GM23338 (cell line): ENCODE measurements around the gene CRACR2A.

ENCODE experiments used
- CREB1 ChIP-seq: fragments of 250-450 bp; sonication (Bioruptor Pico); IDR thresholded peaks from 2 replicates; pipeline ENCODE4 v1.5.0; 2020; ENCODE audit warnings: low read depth, mild to moderate bottlenecking, moderate library complexity
- EZH2 ChIP-seq: fragments of 200-600 bp; sonication (generic); IDR thresholded peaks from one replicate; pipeline ENCODE4 v1.8.0; 2017; ENCODE audit warnings: antibody characterized with exemption, mild to moderate bottlenecking, low read depth; ENCODE audit not compliant: unreplicated experiment
- EZH2phosphoT487 ChIP-seq: fragments of 200-600 bp; sonication (generic); IDR thresholded peaks from one replicate; pipeline ENCODE4 v1.8.1; 2018; ENCODE audit warnings: antibody characterized with exemption; ENCODE audit not compliant: unreplicated experiment
- JUNB ChIP-seq: IDR thresholded peaks from one replicate; pipeline ENCODE4 v1.6.1; 2016; ENCODE audit warnings: antibody characterized with exemption; ENCODE audit not compliant: unreplicated experiment
- POLR2AphosphoS5 ChIP-seq: IDR thresholded peaks from 2 replicates; pipeline ENCODE4 v1.6.1; 2016; ENCODE audit warnings: antibody characterized with exemption, low read depth
- REST ChIP-seq: IDR thresholded peaks from one replicate; pipeline ENCODE4 v1.6.1; 2018; ENCODE audit warnings: antibody characterized with exemption; ENCODE audit not compliant: unreplicated experiment
- TF ChIP-seq, protein P1 (sequence below), 2 experiments: fragments of 200-600 bp in 1 of 2; sonication (generic) in 1 of 2; conservative IDR thresholded peaks; 2 replicates each; pipeline versions ENCODE4 v1.5.1 to v1.6.1; 2016 to 2017; ENCODE audit warnings: antibody characterized with exemption in 2 of 2, low read depth in 2 of 2, mild to moderate bottlenecking in 2 of 2, moderate library complexity in 1 of 2
- TF ChIP-seq, protein P2 (sequence below): IDR thresholded peaks from 2 replicates; pipeline ENCODE4 v1.6.1; 2016; ENCODE audit warnings: antibody characterized with exemption

DNA sequence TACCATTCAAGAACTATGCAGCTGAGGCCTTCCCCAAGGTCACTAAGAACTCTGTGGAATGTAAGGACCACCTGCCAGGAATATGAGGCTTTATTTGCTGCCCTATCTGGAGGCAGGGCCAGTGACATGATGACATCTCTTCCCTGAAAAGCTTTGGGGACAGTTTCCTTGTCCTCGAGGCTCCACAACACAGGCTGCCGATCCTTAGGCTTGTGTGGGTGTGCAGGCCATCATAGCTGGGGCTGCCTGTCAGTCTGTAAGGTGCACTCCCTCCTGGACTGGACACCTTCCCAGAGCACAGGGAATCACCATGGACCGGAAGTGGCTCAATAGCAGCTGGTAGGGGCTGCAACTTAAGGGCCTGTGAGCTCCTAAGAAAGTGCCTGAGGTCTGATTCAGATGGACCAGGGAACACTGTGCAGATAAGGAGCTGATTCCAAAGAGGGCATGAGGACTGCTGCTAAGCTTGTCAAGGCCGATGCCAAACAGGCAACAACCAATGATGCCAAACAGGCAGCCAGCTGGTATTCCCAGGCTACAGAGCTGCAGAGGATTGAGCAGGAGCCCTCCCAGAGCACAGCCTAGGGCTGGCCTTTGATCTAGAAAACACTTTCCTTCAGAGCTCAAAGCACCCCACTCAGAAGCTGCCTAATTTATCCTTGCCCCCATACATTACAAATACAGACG, 84.3 kb downstream of the CRACR2A start:
- TF ChIP-seq, protein P1, sequence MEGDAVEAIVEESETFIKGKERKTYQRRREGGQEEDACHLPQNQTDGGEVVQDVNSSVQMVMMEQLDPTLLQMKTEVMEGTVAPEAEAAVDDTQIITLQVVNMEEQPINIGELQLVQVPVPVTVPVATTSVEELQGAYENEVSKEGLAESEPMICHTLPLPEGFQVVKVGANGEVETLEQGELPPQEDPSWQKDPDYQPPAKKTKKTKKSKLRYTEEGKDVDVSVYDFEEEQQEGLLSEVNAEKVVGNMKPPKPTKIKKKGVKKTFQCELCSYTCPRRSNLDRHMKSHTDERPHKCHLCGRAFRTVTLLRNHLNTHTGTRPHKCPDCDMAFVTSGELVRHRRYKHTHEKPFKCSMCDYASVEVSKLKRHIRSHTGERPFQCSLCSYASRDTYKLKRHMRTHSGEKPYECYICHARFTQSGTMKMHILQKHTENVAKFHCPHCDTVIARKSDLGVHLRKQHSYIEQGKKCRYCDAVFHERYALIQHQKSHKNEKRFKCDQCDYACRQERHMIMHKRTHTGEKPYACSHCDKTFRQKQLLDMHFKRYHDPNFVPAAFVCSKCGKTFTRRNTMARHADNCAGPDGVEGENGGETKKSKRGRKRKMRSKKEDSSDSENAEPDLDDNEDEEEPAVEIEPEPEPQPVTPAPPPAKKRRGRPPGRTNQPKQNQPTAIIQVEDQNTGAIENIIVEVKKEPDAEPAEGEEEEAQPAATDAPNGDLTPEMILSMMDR (conservative IDR thresholded peaks at IDR 0.05; ENCODE audit: low read depth in 2 of 2): no peak
- TF ChIP-seq POLR2AphosphoS5 (no peak), EZH2 (no peak), REST (no peak), JUNB (no peak), CREB1 (CRISPR knock-in tag) (no peak), EZH2phosphoT487 (no peak)
- TF ChIP-seq, protein P2, sequence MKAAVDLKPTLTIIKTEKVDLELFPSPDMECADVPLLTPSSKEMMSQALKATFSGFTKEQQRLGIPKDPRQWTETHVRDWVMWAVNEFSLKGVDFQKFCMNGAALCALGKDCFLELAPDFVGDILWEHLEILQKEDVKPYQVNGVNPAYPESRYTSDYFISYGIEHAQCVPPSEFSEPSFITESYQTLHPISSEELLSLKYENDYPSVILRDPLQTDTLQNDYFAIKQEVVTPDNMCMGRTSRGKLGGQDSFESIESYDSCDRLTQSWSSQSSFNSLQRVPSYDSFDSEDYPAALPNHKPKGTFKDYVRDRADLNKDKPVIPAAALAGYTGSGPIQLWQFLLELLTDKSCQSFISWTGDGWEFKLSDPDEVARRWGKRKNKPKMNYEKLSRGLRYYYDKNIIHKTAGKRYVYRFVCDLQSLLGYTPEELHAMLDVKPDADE: no peak
